A549 (cell line): ENCODE data around the gene TP53BP1. TPM values are rescaled to one million over a fixed set of nuclear protein-coding genes. Genes with fewer than 3 reads are reported as not detected.
A peak's percentile ranks its signal among the peaks of the same experiment; 100 is the strongest.

Experiments used
- ATAC-seq, 2 experiments: fragments of 200-7000 bp in 1 of 2; fragments of >200 bp in 1 of 2; cut with Nextera tagmentation in 1 of 2; cut with Tn5 transposase in 1 of 2; 3 replicates each; pipeline versions ENCODE4 v1.8.0 to v1.9.1; 2018 to 2020; ENCODE audit warnings: mild to moderate bottlenecking in 1 of 2, moderate library complexity in 1 of 2
- CTCF ChIA-PET: fragments of 300-600 bp; sonication (Branson Sonifier 250); formaldehyde crosslinking; extraction: SDS; loops from one replicate; lab custom pipeline; 2021; ENCODE audit warnings: antibody characterized with exemption, inconsistent platforms; lab: Yijun Ruan, JAX
- POLR2A ChIA-PET: fragments of 350-600 bp; formaldehyde crosslinking; extraction: SDS; loops from one replicate; lab custom pipeline; 2021; ENCODE audit warnings: antibody characterized with exemption, inconsistent platforms; lab: Yijun Ruan, JAX
- DNase-seq, 2 experiments: peaks; one replicate each; pipeline versions ENCODE4 v3.0.0 to v3.0.0-alpha.2; 2011 to 2016; ENCODE audit warnings: low read depth in 1 of 2, low spot score in 1 of 2
- FAIRE-seq: peaks from 2 replicates; lab custom pipeline; 2011; peaks lifted over from hg19 to GRCh38; lab: Jason Lieb, UNC
- H3K27ac ChIP-seq, 2 experiments: fragments of >200 bp; sonication (Bioruptor Twin); formaldehyde crosslinking; 3 replicates each; pipeline ENCODE4 v1.5.1; 2016 to 2017
- H3K4me1 ChIP-seq: fragments of >200 bp; sonication (Bioruptor Twin); formaldehyde crosslinking; 3 replicates; pipeline ENCODE4 v1.6.1; 2016
- H3K4me2 ChIP-seq: fragments of >200 bp; sonication (Bioruptor Twin); formaldehyde crosslinking; 3 replicates; pipeline ENCODE4 v1.6.1; 2016
- H3K4me3 ChIP-seq: fragments of >200 bp; sonication (Bioruptor Twin); formaldehyde crosslinking; 3 replicates; pipeline ENCODE4 v1.5.1; 2016
- H3K9me3 ChIP-seq: fragments of >200 bp; sonication (Bioruptor Twin); formaldehyde crosslinking; 3 replicates; pipeline ENCODE4 v1.6.1; 2016
- BHLHE40 ChIP-seq: IDR thresholded peaks from 2 replicates; pipeline ENCODE4 v1.6.1; 2012; ENCODE audit warnings: low read depth, low read length, inconsistent platforms
- CBX2 ChIP-seq: fragments of 200-600 bp; sonication (generic); IDR thresholded peaks from 2 replicates; pipeline ENCODE4 v1.6.1; 2016; ENCODE audit warnings: low read depth, mild to moderate bottlenecking, borderline replicate concordance
- CBX8 ChIP-seq: fragments of 200-600 bp; sonication (generic); IDR thresholded peaks from 2 replicates; pipeline ENCODE4 v1.6.1; 2016
- FOSL2 ChIP-seq, 2 experiments: fragments of 450-650 bp in 1 of 2; fragments of >200 bp in 1 of 2; sonication (Bioruptor Twin) in 1 of 2; formaldehyde crosslinking; IDR thresholded peaks; 2 replicates each; pipeline versions ENCODE4 v1.5.0 to v1.6.1; 2016 to 2020; ENCODE audit warnings: mild to moderate bottlenecking in 1 of 2, moderate library complexity in 1 of 2
- GATA3 ChIP-seq: IDR thresholded peaks from 2 replicates; pipeline ENCODE4 v1.6.1; 2012; ENCODE audit warnings: borderline replicate concordance
- HOXB5 ChIP-seq: fragments of 250-450 bp; sonication (Bioruptor Pico); IDR thresholded peaks from 2 replicates; pipeline ENCODE4 v1.5.0; 2020; ENCODE audit warnings: mild to moderate bottlenecking, moderate library complexity
- JUNB ChIP-seq: fragments of >200 bp; sonication (Bioruptor Twin); formaldehyde crosslinking; IDR thresholded peaks from 2 replicates; pipeline ENCODE4 v1.6.1; 2016
- MAZ ChIP-seq: fragments of 150-350 bp; IDR thresholded peaks from 2 replicates; pipeline ENCODE4 v1.6.1; 2014; ENCODE audit warnings: antibody characterized with exemption, low read depth, low read length, borderline replicate concordance
- MYC ChIP-seq: IDR thresholded peaks from 2 replicates; pipeline ENCODE4 v1.6.1; 2012; ENCODE audit warnings: mild to moderate bottlenecking, inconsistent platforms, low read length, improper control_type of control experiment, borderline replicate concordance
- NFE2L2 ChIP-seq: fragments of 150-350 bp; conservative IDR thresholded peaks from 2 replicates; pipeline ENCODE4 v1.6.1; 2014; ENCODE audit warnings: low read length
- NPAS2 ChIP-seq: fragments of 250-450 bp; sonication (Bioruptor Pico); IDR thresholded peaks from 2 replicates; pipeline ENCODE4 v1.8.0; 2022; ENCODE audit warnings: mild to moderate bottlenecking, moderate library complexity, borderline replicate concordance
- POLR2A ChIP-seq: IDR thresholded peaks from 2 replicates; pipeline ENCODE4 v1.6.1; 2012; ENCODE audit warnings: mild to moderate bottlenecking, low read length
- POLR2AphosphoS2 ChIP-seq: conservative IDR thresholded peaks from 2 replicates; pipeline ENCODE4 v1.6.1; 2012; ENCODE audit warnings: low read length, improper control_type of control experiment, inconsistent platforms
- RAD21 ChIP-seq, 2 experiments: fragments of >200 bp in 1 of 2; sonication (Bioruptor Twin) in 1 of 2; formaldehyde crosslinking in 1 of 2; IDR thresholded peaks in 1 of 2; conservative IDR thresholded peaks in 1 of 2; 2 replicates in 1 of 2; 3 replicates in 1 of 2; pipeline ENCODE4 v1.6.1; 2012 to 2018; ENCODE audit warnings: inconsistent platforms in 1 of 2
- RARB ChIP-seq: fragments of 250-450 bp; sonication (Bioruptor Pico); IDR thresholded peaks from 2 replicates; pipeline ENCODE4 v1.8.0; 2021; ENCODE audit warnings: mild to moderate bottlenecking, moderate library complexity
- RFX5 ChIP-seq: fragments of 450-650 bp; IDR thresholded peaks from 2 replicates; pipeline ENCODE4 v1.7.1; 2014; ENCODE audit warnings: antibody characterized with exemption, mild to moderate bottlenecking, moderate library complexity
- SREBF2 ChIP-seq: fragments of 450-650 bp; IDR thresholded peaks from 2 replicates; pipeline ENCODE4 v1.6.1; 2014; ENCODE audit warnings: mild to moderate bottlenecking, moderate library complexity
- ZC3H11A ChIP-seq: fragments of 450-650 bp; IDR thresholded peaks from 2 replicates; pipeline ENCODE4 v1.6.1; 2014; ENCODE audit warnings: antibody characterized with exemption, mild to moderate bottlenecking
- ZFP36 ChIP-seq: fragments of 450-650 bp; IDR thresholded peaks from 2 replicates; pipeline ENCODE4 v1.6.1; 2014; ENCODE audit warnings: borderline replicate concordance; ENCODE audit not compliant: partially characterized antibody
- WGBS: methylation state at CpG from one replicate; pipeline ENCODE4 v1.1.6; 2017; ENCODE audit errors: missing lambda C conversion rate; 5-methylcytosine and 5-hydroxymethylcytosine counted together
- polyA plus RNA-seq, 4 experiments: library from polyadenylated mRNA; depleted of rRNA in 3 of 4; stranded (reverse); fragments of >200 nt; fragmentation: RNase III in 1 of 4; extraction: RNeasy Plus Mini Kit Qiagen cat#74134 plus additional on column Dnase treatment in 1 of 4; gene quantifications; 2 replicates in 3 of 4; 3 replicates in 1 of 4; pipeline ENCODE4 v1.2.3, GENCODE V29; 2011 to 2017
- TF ChIP-seq, protein P1 (sequence below): fragments of 250-450 bp; sonication (Bioruptor Pico); IDR thresholded peaks from 2 replicates; pipeline ENCODE4 v1.5.0; 2021; ENCODE audit warnings: mild to moderate bottlenecking, moderate library complexity, borderline replicate concordance
- TF ChIP-seq, protein P2 (sequence below): fragments of >200 bp; sonication (Bioruptor Twin); formaldehyde crosslinking; IDR thresholded peaks from 3 replicates; pipeline ENCODE4 v1.5.1; 2016
- TF ChIP-seq, protein P3 (sequence below): fragments of 450-650 bp; IDR thresholded peaks from 2 replicates; pipeline ENCODE4 v1.6.1; 2014; ENCODE audit warnings: antibody characterized with exemption

TP53BP1 gene
- polyA plus RNA-seq, 2 of the 4 experiments (the other 2 are of a cell fraction) = 25.0 to 49.8 TPM

DNA sequence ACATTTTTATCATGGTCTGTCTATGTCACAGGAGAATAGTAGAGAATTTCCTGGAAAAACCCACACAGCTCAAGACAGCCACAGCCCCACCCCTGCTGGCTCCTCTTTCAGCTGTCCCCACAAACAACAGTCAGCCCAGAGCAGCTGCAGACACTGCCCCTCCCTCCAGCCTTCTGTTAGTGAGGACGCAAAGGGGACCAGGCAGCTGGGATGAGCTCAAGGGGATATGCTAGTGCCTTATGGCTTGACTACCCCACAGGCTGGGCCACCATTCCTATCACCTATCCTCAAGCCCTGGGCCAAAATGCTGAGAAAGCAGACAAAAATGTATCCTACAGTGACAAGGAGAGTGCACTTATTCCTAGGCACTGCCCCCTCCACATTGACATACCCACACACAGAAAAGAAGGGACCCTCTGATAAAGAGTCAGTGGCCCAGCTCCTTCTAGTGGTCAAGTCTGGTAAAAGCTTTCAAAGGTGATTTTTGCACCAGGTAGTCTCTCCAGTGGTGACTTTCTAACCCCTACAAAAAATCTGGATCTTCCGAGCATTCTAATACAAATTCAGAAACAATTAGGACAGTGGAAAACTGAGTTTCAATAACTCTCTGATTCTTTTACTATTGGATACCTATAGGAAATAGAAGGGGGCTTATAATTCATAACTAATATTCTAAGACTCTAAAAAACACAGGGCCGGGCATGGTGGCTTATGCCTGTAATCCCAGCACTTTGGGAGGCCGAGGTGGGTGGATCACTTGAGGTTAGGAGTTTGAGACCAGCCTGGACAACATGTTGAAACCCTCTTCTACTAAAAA lies 21.5 kb upstream of the TP53BP1 start:
- no peak for DNase-seq

DNA sequence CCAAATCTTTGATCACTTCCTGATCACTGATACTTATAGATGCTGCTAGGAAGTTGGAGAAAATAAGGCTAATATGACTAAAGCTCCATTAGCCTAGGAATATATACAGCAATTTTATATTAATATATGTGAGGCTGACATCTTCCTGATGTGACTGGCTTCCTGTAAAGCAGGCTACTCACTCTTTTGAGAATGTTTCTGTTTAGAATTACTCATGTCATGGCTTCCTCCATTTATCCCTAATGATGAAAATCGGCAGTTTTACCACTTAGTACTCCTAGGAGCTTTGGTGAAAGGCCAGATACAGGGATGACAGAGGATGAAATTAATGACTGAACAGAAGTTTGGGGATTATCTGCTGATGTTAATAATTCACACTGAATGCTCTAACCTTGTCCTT lies 20.6 kb upstream of the TP53BP1 start:
- Histone ChIP-seq H3K4me3 (no peak overlapping the region), H3K4me1 (peaks cover 18% of the 10 kb centered on the region), H3K4me2 (no peak overlapping the region), H3K27ac (no peak overlapping the region), H3K9me3 (no peaks in the 10 kb centered on the region)
- FAIRE-seq (no peak), DNase-seq (no peak), ATAC-seq (no peak)
- 61% methylated on average over 1 of the region's 1 CpG for WGBS
- POLR2A ChIA-PET = no interaction called here
- CTCF ChIA-PET = interaction anchor here (1.1 to 6.3 kb wide), 4 partner anchors 19 to 73 kb away, joined by 3 to 30 read pairs (median 12); partner anchors contain the start of gene TP53BP1
- TF ChIP-seq POLR2AphosphoS2 = no peak
- TF ChIP-seq CBX2 = no peak

More for the DNA sequence above, 21.5 kb upstream of the TP53BP1 start:
- Histone ChIP-seq H3K4me2 (no peak overlapping the region), H3K9me3 (no peaks in the 10 kb centered on the region), H3K4me3 (no peak overlapping the region)
- POLR2A ChIA-PET = no interaction called here
- CTCF ChIA-PET = interaction anchor here (0.6 to 6.3 kb wide), 11 partner anchors 8 to 159 kb away, joined by 3 to 30 read pairs (median 3); partner anchors contain the start of gene TP53BP1
- WGBS = 49% methylated on average over 4 of the region's 4 CpGs
- TF ChIP-seq, protein P1, sequence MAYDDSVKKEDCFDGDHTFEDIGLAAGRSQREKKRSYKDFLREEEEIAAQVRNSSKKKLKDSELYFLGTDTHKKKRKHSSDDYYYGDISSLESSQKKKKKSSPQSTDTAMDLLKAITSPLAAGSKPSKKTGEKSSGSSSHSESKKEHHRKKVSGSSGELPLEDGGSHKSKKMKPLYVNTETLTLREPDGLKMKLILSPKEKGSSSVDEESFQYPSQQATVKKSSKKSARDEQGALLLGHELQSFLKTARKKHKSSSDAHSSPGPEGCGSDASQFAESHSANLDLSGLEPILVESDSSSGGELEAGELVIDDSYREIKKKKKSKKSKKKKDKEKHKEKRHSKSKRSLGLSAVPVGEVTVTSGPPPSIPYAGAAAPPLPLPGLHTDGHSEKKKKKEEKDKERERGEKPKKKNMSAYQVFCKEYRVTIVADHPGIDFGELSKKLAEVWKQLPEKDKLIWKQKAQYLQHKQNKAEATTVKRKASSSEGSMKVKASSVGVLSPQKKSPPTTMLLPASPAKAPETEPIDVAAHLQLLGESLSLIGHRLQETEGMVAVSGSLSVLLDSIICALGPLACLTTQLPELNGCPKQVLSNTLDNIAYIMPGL = no peak
- TF ChIP-seq BHLHE40 (no peak), RAD21 (conservative IDR thresholded peaks at IDR 0.05 in 1 of 2, IDR thresholded peaks at IDR 0.05 in 1 of 2) (peak; percentile 32 to 43; a peak in 2 of 5 replicates), POLR2A (no peak)
- TF ChIP-seq, protein P2, sequence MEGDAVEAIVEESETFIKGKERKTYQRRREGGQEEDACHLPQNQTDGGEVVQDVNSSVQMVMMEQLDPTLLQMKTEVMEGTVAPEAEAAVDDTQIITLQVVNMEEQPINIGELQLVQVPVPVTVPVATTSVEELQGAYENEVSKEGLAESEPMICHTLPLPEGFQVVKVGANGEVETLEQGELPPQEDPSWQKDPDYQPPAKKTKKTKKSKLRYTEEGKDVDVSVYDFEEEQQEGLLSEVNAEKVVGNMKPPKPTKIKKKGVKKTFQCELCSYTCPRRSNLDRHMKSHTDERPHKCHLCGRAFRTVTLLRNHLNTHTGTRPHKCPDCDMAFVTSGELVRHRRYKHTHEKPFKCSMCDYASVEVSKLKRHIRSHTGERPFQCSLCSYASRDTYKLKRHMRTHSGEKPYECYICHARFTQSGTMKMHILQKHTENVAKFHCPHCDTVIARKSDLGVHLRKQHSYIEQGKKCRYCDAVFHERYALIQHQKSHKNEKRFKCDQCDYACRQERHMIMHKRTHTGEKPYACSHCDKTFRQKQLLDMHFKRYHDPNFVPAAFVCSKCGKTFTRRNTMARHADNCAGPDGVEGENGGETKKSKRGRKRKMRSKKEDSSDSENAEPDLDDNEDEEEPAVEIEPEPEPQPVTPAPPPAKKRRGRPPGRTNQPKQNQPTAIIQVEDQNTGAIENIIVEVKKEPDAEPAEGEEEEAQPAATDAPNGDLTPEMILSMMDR = peak; percentile 43
- TF ChIP-seq, all 56 proteins: peak for 2
- H3K4me1 ChIP-seq = peaks cover 12% of the 10 kb centered on the region
- no peak for ATAC-seq
- no peak for FAIRE-seq
- no peak overlapping the region for H3K27ac ChIP-seq

DNA sequence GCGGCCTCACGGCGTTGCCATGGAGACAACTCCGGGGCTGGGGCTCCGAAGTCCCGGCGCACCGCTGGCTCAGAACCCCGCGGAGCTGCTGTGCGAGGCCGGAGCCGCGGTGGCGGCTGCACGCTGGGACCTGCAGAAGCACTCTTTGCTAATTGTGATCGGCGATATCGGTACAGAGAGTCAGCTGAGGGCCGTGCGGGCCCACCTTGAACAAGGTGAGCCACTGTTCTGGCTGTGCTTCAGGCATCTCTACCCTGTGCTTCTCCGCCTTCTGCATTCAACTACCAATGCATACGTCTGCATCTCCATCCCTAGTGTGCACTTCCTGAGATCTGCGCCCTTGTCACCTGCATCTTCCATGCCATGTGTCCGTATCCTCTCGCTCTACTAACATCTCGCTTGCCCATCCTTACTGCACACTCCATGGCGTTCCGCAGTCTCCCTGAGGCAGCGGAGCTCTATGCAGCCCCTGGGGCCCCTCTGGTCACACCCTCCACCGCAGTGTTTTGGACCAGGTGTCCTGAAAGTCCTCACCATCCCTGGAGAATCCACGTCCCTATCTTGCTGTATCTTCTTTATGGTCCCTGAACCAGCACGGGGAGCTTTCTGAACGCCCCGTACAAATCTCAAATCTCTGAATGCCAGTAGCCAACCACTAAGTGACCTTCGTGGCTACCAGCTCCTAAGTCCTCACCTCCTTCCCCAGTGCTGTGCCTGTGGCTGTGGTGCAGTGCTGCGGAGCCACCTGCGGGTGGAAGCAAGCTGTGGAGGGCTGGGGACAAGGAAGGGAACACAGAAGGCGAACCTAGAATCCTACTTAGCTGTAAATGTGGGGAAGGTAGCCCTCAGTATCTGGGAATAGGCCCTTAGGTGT lies 18.3 kb upstream of the TP53BP1 start:
- DNase-seq = peak; percentile 38 to 52
- CTCF ChIA-PET = interaction anchor here (0.6 to 6.3 kb wide), 14 partner anchors 10 to 71 kb away, joined by 3 to 30 read pairs (median 3); partner anchors contain the start of gene TP53BP1
- FAIRE-seq = no peak
- WGBS = 23% methylated on average over 31 of the region's 39 CpGs
- Histone ChIP-seq H3K4me1 (peaks cover 18% of the 10 kb centered on the region), H3K4me2 (peak overlapping the region; percentile 78), H3K4me3 (peak overlapping the region; percentile 56), H3K9me3 (no peaks in the 10 kb centered on the region), H3K27ac (peak overlapping the region; percentile 15 to 76; a peak in 3 of 6 replicates)
- peak; percentile 75 to 79 for ATAC-seq
- POLR2A ChIA-PET = interaction anchor here (0.6 to 1.7 kb wide), 6 partner anchors 9 to 70 kb away, joined by 3 to 22 read pairs (median 4); partner anchors contain the start of gene TP53BP1
- TF ChIP-seq CBX2 (no peak), RARB (CRISPR knock-in tag) (no peak), MAZ (no peak), NPAS2 (CRISPR knock-in tag) (no peak), SREBF2 (no peak), FOSL2 (IDR thresholded peaks at IDR 0.05) (no peak), FOSL2 (CRISPR knock-in tag; IDR thresholded peaks at IDR 0.05) (no peak), JUNB (no peak), RFX5 (no peak), POLR2AphosphoS2 (no peak), NFE2L2 (no peak), CBX8 (no peak), HOXB5 (no peak), ZC3H11A (no peak), RAD21 (conservative IDR thresholded peaks at IDR 0.05 in 1 of 2, IDR thresholded peaks at IDR 0.05 in 1 of 2) (peak in 1 of 2 experiments; percentile 42; a peak in 2 of 5 replicates), MYC (no peak), GATA3 (no peak), ZFP36 (no peak)
- TF ChIP-seq, protein P2 = peak; percentile 25; the same call in 2 of the 3 replicates
- TF ChIP-seq, protein P3, sequence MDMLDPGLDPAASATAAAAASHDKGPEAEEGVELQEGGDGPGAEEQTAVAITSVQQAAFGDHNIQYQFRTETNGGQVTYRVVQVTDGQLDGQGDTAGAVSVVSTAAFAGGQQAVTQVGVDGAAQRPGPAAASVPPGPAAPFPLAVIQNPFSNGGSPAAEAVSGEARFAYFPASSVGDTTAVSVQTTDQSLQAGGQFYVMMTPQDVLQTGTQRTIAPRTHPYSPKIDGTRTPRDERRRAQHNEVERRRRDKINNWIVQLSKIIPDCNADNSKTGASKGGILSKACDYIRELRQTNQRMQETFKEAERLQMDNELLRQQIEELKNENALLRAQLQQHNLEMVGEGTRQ = no peak
